ENCODE data around the gene AFAP1L2. TPM values are rescaled to one million over a fixed set of nuclear protein-coding genes. Genes with fewer than 3 reads are reported as not detected.

Gene AFAP1L2
- total RNA-seq, 6 experiments from 2014 or later = 0.50 to 2.2 (median 1.1) TPM

GRCh38 chr10:114279901-114280644 is 124.2 kb downstream of the AFAP1L2 start:
- no peak for TF ChIP-seq CTCF (IDR thresholded peaks at IDR 0.05)
- no peak for TF ChIP-seq POLR2A (IDR thresholded peaks at IDR 0.05)
- Histone ChIP-seq H3K4me3 (no peak overlapping the region), H3K9me3 (no peaks in the 10 kb centered on the region), H3K27me3 (no peaks in the 10 kb centered on the region), H3K4me1 (no peaks in the 10 kb centered on the region), H3K36me3 (no peaks in the 10 kb centered on the region), H3K27ac (no peak overlapping the region)
- WGBS (ENCODE audit: insufficient coverage, low coverage, low lambda C conversion rate, missing lambda C conversion rate) = 85% methylated on average over 4 of the region's 8 CpGs
- intact Hi-C loops (cut with DNase I) = no loop called here
- ATAC-seq (no peak), DNase-seq (no peak)

- WGBS (ENCODE audit: insufficient coverage, low coverage, low lambda C conversion rate, missing lambda C conversion rate) = 76% methylated on average over 3 of the region's 4 CpGs
- no peaks in the 10 kb centered on the region for H3K36me3 ChIP-seq
- H3K4me1 ChIP-seq = no peaks in the 10 kb centered on the region
- H3K9me3 ChIP-seq = no peaks in the 10 kb centered on the region
- intact Hi-C loops (cut with DNase I) = no loop called here
- ATAC-seq (no peak), DNase-seq (no peak)
- no peak overlapping the region for H3K4me3 ChIP-seq
- no peak overlapping the region for H3K27ac ChIP-seq
- TF ChIP-seq CTCF (IDR thresholded peaks at IDR 0.05) (no peak), POLR2A (IDR thresholded peaks at IDR 0.05) (no peak)
- H3K27me3 ChIP-seq = no peaks in the 10 kb centered on the region
Measured at GRCh38 chr10:114279289-114279688, 125.0 kb downstream of the AFAP1L2 start.

- no peaks in the 10 kb centered on the region for H3K27me3 ChIP-seq
- H3K4me1 ChIP-seq = no peaks in the 10 kb centered on the region
- H3K9me3 ChIP-seq = no peaks in the 10 kb centered on the region
- ATAC-seq (peak in 2 of 4 donors; percentile 23 to 43), DNase-seq (no peak)
- TF ChIP-seq POLR2A (IDR thresholded peaks at IDR 0.05) (no peak), CTCF (IDR thresholded peaks at IDR 0.05) (no peak)
- H3K36me3 ChIP-seq = no peaks in the 10 kb centered on the region
- H3K27ac ChIP-seq = no peak overlapping the region
- H3K4me3 ChIP-seq = no peak overlapping the region
- intact Hi-C loops (cut with DNase I) = no loop called here
- WGBS (ENCODE audit: insufficient coverage, low coverage, low lambda C conversion rate, missing lambda C conversion rate) = no CpG with 5 or more reads among the region's 4 CpGs
Measured at GRCh38 chr10:114278884-114279191, 125.5 kb downstream of the AFAP1L2 start.

GRCh38 chr10:114278140-114278883 is 126.0 kb downstream of the AFAP1L2 start:
- DNase-seq = no peak
- Histone ChIP-seq H3K4me1 (no peaks in the 10 kb centered on the region), H3K27me3 (no peaks in the 10 kb centered on the region), H3K9me3 (no peaks in the 10 kb centered on the region), H3K27ac (no peak overlapping the region), H3K4me3 (no peak overlapping the region), H3K36me3 (no peaks in the 10 kb centered on the region)
- TF ChIP-seq CTCF (IDR thresholded peaks at IDR 0.05) = no peak
- no peak for TF ChIP-seq POLR2A (IDR thresholded peaks at IDR 0.05)
- ATAC-seq = peak in 1 of 4 donors; percentile 13
- 54% methylated on average over 5 of the region's 22 CpGs for WGBS (ENCODE audit: insufficient coverage, low coverage, low lambda C conversion rate, missing lambda C conversion rate)
- intact Hi-C loops (cut with DNase I) = no loop called here

All from right lobe of liver (tissue), 6 donors.